Fibroblast of villous mesenchyme (primary cell): ENCODE data around the gene SLC38A1. TPM values are rescaled to one million over a fixed set of nuclear protein-coding genes. Genes with fewer than 3 reads are reported as not detected.
"Not testable (repeated sequence)": the region's sequence is repeated elsewhere in the genome, so short reads cannot be mapped to it uniquely, and the experiment has no call there.

ENCODE experiments used
- DNase-seq: peaks from one replicate; pipeline ENCODE4 v3.0.0-alpha.2; 2010; ENCODE audit warnings: low read depth
- H3K4me3 ChIP-seq: 2 replicates; pipeline ENCODE4 v1.5.1; 2011; ENCODE audit warnings: low read depth, mild to moderate bottlenecking, low read length
- CTCF ChIP-seq: IDR thresholded peaks from 2 replicates; pipeline ENCODE4 v1.5.1; 2012; ENCODE audit warnings: low read depth, mild to moderate bottlenecking, low read length; ENCODE audit not compliant: insufficient read depth
- total RNA-seq: library from RNA; depleted of rRNA; stranded (reverse); fragments of >200 nt; gene quantifications from 2 replicates; pipeline ENCODE4 v1.2.3, GENCODE V29; 2012

SLC38A1 gene
- total RNA-seq, 1 donor: 149 TPM

DNA sequence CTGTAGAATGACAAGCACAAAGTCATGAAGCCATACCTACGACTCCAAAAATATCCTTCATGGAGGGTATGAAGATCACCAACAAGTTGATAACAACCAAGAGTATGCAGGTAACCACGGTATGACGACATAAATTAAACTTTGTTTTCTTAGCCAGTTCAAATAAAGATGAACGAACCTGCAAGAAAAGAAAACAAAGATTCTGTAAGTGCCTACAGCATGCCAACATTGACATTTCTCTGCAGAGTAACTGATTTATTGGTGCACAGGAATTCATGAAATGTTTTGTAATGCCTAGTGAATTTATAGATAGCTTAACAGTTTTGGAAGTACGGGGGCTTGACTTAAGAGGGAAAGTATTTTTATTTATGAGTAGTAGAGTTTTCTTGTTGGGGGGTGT, 71.0 kb downstream of the SLC38A1 start:
- no peak for DNase-seq
- no peak overlapping the region for H3K4me3 ChIP-seq
- no peak for TF ChIP-seq CTCF

GRCh38 chr12:46190533-46190932, 78.3 kb downstream of the SLC38A1 start:
- not testable (repeated sequence) for DNase-seq, H3K4me3 ChIP-seq

DNA sequence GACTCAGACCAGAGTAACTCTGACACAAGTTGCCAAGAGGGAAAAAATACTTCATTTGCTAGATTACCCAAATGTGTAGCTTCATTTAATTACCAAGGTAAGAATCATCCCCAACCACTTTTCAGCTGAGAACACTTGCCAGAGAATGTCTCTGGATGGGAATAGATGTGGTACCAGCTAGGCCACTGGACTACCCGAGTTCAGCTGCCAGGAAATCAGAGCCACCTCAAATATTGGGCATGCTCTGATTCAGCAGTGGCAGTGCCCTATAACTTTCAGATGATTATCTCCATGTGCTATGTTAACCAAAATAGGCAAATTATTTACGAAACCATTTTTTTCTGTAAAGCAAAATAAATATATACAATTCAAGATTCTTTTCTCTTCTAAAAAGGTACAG, 80.7 kb downstream of the SLC38A1 start:
- DNase-seq: no peak
- no peak for TF ChIP-seq CTCF
- no peak overlapping the region for H3K4me3 ChIP-seq

- peak; percentile 88 for DNase-seq
- no peak overlapping the region for H3K4me3 ChIP-seq
- TF ChIP-seq CTCF: no peak
These were observed 81.8 kb downstream of the SLC38A1 start for GRCh38 chr12:46187023-46187422.

DNA sequence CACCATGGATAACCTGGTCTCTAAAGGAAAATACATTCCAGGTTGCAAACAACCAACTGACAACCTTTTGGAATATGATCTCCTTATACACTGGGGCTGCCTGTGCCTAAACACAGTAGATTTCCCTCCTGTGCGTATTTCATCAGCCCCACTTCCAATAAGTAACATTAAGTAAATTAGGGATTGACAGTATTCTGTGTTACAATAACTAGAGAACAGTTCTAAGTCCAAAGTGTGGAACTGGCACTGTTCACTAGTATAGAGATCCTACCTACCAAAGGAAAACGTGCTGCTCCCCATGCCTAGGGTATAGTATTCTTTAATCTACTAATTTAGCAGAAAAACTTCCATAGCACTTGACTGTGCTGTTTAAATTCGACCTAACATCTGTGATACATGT, 82.8 kb downstream of the SLC38A1 start:
- no peak for DNase-seq
- no peak for TF ChIP-seq CTCF
- no peak overlapping the region for H3K4me3 ChIP-seq

DNA sequence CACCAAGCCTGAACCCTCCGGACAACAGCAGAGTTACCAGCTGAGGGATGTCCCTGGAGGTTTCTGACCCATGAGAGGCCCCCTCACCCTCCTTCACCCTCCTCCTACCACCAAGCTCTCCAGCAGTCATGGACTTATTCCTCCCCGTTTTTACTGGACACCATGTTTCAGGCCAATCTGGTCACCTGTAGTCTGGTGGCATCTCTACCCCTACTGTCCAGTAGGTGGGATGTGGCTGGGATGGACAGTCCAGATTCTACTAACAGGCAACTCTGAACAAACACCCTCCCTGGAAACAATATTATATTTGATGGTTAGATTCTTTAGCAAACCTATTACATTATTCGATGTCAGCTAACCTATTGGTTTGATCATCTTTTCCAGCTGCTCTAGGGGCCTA, 83.2 kb downstream of the SLC38A1 start:
- no peak overlapping the region for H3K4me3 ChIP-seq
- DNase-seq: no peak
- no peak for TF ChIP-seq CTCF

DNA sequence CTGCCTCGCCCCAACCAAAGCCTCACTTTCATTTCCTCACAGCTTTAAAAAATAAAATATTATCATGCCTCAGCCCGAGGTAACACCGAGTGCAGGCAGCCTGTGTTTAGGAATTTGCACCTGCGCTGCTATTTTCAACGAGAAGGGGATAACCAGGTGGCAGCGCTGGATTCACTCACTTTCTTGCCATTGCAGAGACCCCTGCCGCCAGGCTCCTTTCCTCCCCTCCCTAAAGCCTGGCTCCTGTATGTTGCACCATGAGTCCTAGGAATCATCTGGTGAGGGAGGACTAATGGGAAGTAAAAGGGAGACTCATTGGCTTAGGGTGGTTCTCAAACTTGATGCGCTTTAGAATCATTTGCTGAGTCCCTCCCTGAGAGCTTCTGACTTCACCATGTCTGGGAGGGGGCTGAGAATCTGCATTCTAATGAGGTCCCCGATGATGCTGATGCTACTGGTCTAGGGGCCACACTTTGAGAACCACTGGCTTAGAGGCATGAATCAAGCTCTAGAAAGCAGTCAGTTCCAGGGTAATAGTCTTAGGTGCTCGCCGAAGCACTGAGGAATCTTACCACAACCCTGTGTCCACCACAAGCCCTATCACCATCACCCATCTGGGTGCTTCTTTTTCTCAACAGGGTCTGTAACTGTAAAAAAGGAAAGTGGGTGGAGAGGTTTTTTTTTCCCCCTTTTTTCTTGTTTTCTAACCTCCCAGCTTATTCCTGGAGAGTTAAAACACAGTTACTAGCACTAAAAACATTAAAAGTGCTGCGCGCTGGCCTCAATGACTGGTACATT, 83.8 kb downstream of the SLC38A1 start:
- no peak for DNase-seq
- no peak for TF ChIP-seq CTCF
- H3K4me3 ChIP-seq: no peak overlapping the region
